ENCODE data around the gene BCAR1.
"Not testable (repeated sequence)": the region's sequence is repeated elsewhere in the genome, so short reads cannot be mapped to it uniquely, and the experiment has no call there.

The BCAR1 gene, protein sequence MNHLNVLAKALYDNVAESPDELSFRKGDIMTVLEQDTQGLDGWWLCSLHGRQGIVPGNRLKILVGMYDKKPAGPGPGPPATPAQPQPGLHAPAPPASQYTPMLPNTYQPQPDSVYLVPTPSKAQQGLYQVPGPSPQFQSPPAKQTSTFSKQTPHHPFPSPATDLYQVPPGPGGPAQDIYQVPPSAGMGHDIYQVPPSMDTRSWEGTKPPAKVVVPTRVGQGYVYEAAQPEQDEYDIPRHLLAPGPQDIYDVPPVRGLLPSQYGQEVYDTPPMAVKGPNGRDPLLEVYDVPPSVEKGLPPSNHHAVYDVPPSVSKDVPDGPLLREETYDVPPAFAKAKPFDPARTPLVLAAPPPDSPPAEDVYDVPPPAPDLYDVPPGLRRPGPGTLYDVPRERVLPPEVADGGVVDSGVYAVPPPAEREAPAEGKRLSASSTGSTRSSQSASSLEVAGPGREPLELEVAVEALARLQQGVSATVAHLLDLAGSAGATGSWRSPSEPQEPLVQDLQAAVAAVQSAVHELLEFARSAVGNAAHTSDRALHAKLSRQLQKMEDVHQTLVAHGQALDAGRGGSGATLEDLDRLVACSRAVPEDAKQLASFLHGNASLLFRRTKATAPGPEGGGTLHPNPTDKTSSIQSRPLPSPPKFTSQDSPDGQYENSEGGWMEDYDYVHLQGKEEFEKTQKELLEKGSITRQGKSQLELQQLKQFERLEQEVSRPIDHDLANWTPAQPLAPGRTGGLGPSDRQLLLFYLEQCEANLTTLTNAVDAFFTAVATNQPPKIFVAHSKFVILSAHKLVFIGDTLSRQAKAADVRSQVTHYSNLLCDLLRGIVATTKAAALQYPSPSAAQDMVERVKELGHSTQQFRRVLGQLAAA

DNA sequence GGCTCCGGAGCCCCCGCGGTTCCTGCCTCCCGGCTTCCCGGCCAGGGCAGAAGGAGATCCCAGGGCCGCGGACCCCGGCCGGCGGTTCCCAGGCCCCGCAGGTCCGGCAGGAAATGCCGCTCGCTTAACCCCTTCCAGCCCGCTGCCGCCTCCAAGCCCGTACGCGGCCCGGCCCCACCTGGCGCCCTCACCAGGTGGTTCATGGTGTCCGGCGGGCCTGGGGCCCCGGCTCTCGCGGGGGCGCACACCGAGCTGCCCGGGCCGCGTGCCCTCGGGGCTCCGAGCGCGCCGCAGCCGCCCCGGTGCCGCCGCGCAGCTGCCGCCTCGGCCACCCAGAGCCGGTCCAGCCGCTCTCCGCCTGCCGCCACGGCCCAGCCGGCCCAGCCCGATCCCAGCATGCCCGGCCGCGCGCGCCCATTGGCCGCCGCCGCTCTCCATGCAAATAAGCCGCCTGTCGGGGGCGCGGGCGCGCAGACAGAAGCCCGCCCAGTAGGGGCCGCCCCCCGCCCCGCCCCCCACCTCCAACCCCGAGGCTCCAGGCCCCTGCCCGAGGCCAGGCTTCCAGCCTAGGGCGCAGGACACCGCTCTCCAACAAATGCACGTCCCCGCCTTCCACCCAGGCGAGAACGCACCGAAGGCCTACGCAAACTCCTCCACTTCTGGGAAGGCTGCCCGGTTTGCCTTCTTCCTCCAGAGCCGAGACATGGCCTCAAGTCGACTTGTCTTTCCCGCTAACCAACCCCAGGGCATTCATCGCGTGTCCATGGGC lies at the start of gene BCAR1:
TSS of gene BCAR1 (minus strand) at position 345 of the 769 bp plus-strand sequence. CDS start at position 203, 142 bp downstream.
- no peak for DNase-seq

DNA sequence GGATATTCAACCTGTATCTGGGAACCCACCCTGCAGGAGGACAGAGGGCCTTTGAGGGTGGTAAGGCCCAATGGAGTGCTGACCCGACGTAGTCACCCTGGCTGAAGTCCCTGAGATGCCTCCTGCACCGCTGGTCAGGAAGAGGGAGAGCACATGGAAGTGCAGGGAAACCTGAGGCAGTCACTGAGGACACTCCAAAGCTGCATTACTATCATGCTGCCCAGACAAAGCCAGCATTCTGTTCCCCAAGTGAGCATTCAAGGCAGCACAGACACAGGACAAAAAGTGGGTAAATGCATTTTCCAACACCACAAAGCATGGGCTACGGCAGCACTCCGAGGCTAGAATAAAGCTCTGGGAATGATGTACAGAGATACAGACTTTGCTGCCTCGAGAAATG lies 46.8 kb upstream of the BCAR1 start:
- DNase-seq = no peak

DNA sequence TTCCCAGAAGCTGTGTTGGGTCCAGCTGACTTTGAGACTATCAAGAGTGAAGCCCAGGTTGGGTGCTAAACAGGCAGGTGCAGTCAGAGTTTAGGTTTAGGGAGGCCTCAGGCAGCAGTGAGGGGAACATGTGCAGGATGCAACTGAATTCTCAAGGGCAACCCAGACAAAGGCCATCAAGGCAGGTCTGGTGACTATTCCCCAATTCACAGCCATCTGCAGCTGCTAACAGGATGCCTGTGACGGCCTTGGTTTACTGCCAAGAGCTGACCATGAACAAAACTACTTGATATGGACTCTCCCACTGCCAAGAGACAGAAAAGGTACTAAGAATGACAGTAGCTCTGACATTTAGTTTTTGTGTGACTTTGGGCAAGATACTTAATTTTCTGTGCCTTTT lies 45.2 kb upstream of the BCAR1 start:
- no peak for DNase-seq

DNA sequence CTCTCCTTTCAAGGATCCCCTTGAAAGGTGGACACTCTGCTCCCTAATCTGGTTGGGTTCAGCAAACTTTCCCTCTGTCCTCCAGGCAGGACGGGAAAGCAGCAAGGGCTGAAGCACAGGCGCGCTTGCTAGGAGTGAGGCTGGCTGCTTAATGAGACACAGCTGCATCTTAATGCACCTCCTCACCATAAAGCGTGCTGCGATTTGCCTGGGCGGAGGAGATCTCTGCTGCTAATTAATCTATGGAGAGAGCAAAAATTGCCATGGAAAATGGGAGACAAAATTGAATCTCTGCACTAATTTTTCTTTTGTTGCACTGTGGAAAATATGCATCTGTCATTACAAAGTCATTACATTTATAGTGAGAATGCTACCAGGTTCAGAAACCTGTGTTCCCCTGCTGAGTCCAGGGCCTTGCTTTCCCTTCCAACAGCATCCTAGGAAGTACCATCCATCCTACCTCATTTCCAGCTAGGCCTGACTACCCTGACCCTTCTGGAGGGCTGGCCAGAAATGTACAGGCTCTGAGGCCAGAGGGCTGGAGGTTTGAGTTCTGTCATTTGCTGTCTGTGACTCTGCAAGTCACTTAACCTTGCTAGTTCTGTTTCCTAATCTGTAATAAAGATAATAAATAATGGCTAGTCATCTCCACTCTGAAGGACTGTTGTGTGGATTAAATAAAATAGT lies 43.5 kb upstream of the BCAR1 start:
- DNase-seq = no peak

DNA sequence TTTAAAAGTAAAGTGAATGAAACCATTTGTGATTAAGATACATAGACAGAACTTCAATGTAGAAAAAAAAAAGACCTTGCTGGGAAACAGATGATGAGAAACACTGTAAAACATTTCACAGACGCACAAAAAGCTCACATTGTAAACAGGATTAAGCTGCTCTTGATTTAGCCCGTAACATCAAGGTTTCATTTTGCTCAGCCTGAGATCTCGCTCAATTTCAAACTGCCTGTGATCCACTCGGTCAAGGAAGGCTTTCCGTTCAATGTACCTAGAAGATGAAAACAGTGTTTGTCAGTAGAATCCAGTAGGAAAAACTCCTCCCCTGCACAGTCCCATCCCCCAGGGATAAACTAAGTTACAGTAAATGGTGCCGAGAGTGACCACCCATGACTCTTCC lies 42.3 kb upstream of the BCAR1 start:
- DNase-seq = no peak

DNA sequence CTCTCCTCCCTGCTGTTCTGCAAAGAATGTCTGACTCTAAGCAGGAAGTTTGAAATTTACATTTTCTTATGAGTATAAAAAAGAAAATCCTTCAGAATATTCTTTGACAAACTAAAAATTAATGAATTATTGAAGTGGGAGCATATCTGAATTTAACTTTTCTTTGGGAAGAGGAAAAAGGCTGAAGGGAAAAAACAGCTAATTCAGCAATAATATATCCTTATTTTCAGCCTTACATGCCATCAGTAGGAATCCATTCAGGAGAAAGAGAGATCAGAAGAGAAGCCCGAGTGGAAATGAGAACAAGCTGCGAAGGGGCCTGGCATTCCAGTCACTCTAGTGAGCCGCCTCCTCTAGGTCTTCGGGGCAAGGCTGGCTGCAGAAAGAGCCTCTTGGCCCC lies 41.7 kb upstream of the BCAR1 start:
- no peak for DNase-seq

DNA sequence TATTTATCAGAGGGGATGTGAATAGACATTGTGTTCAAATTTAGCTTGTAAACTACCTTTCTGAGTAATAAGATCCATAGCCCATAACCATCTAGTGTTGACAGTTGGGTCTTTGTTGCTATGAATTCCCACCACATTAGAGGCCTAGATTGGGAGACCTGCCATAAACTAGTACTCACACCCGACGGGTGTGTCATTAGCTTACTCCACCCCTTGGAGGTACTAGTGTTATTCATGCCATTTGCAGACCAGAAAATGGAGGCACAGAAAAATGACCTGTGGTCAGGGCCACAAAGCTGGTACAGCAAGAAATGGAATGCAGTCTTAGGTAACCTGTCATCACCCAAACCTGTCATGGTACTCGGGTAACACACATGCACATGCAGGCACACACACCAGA lies 41.3 kb upstream of the BCAR1 start:
- DNase-seq = no peak

DNA sequence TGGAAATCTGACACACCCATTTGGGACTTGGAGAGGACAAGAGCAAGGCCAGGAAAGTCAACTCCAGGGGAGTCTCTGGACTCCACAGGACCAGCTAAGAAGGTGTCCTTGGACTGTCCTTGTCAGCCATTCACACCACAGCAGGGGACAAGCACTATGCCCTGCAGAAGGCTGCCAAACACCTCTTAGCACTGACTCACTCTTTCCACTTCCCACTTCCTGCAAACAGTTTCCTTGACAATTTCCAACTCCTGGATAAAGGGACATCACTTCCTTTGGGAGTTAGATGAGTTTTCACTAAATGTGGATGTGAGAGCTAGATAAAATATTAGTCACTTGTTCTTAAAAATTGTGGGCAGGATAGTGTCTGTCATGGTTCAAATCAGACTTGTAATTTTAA lies 37.8 kb upstream of the BCAR1 start:
- no peak for DNase-seq

DNA sequence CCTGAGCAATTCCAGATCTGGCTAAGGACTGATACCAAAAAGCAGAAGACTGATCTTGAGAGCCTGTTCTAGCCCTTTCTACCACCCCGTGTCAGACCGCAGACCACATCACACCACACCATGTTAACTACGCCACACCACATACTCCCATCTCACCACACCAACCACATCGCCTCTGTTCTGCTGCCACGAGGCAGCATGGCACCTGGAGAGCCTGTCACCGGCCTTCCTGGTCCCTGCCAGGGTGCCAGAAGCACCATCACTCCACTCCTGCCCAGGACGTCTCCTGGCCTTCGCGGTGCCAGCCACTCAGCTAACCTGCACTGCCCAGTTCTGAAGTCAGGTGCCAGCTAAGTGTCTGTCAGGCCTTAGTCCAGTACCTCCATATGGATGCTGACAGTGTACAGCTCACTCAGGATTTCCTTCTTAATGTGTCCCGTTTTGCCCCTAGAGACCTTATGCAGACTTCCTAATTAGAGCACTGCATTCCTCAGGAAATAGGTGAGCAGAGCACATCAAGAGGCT lies 37.2 kb upstream of the BCAR1 start:
- DNase-seq = no peak

DNA sequence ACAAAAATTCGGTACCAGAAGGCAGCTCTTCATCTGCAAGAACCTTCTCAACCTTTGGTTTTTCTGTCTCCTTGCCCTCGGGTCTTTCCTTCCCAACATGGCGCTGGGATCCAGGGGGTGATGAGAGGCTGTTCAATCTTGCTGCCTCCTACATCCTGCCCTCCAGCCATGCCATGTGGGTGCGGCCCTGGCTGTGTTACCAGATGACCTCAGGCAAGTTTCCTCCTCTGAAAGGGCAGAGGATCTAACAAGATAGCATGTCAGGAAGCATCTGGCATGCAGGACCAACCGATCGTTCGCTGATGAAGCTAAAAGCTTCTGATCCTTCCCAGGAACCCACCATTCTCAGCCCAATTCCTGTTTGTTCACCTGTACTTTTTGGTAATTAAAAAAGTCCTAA lies 36.8 kb upstream of the BCAR1 start:
- no peak for DNase-seq

DNA sequence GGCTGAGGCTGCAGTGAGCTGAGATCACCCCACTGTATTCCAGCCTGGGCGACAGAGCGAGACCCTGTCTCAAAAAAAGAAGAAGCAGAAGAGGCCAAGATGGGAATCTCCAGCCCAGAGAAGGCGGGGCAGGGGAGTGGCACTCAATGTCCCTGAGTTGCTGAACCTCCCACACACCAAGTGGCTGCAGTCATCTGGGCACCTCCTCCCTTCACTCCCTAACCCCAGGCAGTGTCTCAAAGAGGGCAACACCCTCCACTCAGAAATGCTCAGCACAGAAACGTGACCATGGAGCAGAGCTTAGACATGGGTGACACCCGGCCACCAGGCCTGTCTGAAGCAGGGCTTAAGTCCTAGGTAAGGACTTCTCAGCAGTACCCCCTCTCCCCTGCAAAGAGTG lies 36.3 kb upstream of the BCAR1 start:
- no peak for DNase-seq

DNA sequence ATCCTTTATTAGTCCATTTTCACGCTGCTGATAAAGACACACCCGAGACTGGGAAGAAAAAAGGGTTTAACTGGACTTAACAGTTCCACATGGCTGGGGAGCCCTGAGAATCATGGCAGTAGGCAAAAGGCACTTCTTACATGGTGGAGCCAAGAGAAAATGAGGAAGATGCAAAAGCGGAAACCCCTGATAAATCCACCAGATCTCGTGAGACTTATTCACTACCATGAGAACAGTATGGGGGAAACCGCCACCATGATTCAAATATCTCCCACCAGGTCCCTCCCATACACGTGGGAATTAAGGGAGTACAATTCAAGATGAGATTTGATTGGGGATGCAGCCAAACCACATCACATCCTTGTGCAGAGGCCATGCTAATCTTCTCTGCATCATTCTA lies 35.0 kb upstream of the BCAR1 start:
- DNase-seq = no peak

DNA sequence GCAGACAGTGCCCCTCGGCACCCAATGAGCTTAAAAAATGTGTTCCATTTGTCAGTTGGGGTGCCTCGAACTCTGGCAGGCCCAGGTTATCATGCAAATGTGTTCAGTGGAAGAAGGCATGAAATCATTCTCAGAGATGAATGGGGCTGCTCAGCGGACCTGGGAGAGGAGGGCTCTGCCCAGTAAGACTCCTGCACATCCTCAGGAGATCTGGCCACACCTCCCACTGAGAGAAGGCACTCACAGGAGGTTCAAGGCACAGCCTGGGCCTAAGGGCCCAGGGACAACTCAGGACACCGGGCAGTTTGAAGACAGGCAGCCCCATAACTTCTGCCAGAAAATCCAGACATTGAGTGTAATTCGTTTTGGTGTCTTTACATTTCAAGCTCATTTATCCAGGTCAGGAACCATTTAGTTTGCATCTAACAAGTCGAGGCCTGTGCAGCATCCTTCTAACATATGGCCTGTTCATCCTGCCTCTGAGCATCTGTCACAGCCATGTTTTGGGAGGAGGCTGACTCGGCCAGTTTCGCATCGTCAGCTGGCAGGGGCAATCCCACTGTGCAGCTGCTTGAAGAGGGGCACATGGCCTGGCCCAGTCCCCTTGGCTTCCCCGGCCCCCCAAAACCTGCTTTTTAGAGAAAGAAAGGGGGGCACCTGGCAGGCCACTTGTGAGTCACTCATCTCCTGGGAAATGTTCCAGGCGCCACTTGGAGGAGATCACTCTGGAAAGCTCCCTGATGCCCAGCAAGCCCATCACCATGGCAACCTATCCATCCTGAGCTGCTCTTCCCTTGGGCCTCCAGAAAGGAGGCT lies 31.2 kb upstream of the BCAR1 start:
- no peak for DNase-seq

DNA sequence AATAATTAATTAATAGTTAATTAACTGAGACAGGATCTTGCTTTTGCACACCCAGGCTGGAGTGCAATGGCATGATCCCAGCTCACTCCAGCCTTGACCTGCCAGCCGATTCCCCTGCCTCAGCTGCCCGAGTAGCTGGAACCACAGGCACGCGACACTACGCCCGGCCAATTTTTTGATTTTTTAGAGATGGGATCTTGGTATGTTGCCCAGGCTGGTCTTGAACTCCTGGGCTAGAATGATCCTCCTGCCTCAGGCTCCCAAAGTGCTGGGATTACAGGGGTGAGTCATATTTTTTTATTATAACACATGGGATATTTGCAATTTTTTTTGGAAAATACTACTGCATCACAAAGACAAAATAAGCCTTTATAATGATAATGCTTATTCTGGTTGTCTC lies 30.4 kb upstream of the BCAR1 start:
- no peak for DNase-seq

DNA sequence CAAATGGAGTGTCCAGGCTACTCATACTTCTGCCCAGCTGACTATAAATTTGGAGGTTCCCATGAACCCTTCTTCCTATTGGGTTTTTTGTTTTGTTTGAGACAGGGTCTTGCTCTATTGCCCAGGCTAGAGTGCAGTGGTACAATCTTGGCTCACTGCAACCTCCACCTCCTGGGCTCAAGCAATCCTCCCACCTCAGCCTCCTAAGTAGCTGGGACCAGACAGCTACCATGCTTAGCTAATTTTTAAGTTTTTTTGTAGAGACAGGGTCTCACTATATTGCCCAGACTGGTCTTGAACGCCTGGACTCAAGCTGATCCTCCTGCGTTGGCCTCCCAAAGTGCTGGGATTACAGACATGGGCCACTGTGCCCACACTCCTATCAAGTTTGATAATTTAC lies 29.6 kb upstream of the BCAR1 start:
- not testable (repeated sequence) for DNase-seq

DNA sequence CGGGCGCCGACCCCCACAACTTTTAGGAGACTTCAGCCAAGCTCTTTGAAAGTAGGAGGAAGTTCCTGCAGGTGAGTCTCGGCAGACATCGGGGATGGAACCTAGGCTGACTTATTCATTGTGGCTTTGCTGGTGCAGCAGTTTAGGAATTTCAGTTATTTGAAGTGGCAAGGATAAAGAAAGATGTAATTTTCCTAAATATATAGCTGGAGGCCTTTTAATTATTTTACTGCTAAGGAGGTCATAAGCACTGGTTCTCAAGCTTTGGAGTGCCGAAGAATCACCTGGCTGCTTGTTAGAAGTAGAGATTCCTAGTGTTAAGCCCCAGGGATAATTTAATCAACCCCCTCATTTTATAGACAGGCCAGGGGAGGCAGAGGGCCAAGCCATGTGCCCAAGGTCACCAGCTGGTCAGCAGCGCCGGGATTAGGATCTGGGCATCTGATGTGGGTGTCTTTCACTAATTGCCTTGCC lies 28.9 kb upstream of the BCAR1 start:
- no peak for DNase-seq

DNA sequence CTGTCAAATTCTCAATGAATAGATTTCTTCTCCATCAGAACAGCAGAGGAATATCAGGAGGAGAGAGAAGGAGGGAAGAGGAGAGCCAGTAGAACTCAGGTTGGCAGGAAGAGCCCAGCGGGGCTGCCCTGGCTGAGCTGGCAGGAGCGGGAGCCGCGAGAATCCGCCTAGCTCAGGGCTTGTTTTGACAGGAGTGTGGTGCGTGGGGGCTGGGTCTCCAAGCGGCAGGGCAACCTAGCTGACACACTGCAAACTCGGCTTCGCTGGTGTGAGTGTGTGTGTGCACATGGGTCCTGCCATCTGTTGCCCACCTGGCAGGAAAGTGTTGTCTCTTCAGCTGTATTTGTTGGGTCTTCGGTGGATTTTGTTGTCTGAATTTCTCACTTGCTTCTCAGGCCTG lies 27.9 kb upstream of the BCAR1 start:
- no peak for DNase-seq

DNA sequence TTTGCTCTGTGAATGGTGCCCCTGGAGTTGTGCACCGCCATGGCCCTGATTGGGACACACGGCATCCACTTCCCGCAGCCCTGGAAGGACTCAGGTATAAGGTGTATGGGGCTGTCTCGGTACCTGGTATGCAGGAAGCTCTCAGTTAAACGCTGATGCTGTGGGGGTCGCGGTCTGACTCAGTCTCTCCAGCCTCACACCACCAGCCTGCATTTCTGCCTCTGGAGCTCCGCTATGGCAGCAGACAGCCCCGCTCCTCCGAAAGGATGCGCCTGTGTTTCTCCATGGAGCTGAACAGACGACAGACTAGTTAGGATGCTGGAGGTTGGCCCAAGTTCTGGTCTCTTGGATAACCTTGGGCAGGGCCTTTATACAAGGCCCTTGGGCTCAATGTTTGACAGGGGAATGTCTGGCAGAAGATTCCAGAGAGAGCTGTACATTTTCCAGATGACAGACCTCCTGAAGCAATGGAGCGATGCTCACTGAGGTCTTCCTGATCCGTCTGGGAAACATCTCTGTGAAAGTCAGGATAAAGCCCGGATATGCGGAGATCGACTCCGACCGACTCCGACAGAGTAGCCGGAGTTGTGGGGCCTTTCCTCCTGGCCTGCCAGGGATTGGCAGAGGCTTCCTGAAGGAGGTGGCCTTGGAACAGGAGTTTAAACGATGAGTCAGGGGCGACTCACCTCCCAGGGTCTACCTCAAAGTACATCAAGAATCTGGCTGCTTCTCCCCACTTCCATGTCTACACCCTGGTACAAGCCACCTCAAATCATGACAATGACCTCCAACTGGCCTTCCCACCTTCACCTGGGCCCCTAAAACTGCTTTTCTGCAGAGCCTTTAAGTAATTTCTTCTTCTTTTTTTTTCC lies 21.9 kb upstream of the BCAR1 start:
- DNase-seq = no peak

DNA sequence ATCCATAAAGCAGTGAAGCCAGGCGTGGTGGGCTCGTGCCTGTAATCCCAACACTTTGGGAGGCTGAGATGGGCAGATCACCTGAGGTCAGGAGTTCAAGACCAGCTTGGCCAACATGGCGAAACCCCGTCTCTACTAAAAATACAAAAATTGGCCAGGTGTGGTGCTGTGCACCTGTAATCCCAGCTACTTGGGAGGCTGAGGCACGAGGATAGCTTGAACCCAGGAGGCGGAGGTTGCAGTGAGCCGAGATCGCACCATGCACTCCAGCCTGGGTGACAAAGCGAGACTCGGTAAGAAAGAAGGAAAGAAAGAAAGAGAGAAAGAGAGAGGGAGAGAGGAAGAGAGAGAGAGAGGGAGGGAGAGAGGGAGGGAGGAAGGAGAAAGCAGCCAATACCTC lies 21.2 kb upstream of the BCAR1 start:
- DNase-seq = not testable (repeated sequence)

DNA sequence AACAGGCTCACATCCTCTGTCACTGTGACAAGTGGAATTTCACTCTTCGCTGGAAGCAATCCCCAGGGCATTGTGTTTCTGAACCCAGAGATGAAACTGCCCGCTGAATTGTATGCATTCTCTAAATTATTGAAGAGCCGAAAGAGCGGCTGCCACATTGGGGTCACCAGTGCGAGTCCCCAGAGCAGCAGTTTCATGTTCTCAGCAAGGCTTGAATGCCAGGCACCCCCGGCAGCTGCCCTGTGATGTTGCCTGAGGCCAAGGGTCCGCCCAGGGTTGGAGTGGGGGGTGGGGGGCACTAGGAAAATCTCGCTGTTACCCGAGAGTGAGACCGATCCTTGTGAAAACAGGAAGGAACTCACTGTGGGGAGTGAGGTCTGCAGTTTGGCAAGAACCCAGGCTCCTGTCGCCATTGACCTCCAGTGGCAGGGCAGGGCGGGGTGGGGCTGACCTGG lies 20.7 kb upstream of the BCAR1 start:
- DNase-seq = no peak
